Stimulated activated CD8-positive, alpha-beta memory T cell treated with anti-CD3 and anti-CD28 coated beads, Interleukin-15, amount 100 ng/mL, for 24 hours (primary cell): ENCODE data around the gene AMDHD2.
A peak's percentile ranks its signal among the peaks of the same experiment; 100 is the strongest.
"Not testable (repeated sequence)": the region's sequence is repeated elsewhere in the genome, so short reads cannot be mapped to it uniquely, and the experiment has no call there.

Experiments
- DNase-seq: peaks from one replicate; pipeline ENCODE4 v3.0.0-alpha.2; 2020; ENCODE audit warnings: low read depth

AMDHD2 gene

DNA sequence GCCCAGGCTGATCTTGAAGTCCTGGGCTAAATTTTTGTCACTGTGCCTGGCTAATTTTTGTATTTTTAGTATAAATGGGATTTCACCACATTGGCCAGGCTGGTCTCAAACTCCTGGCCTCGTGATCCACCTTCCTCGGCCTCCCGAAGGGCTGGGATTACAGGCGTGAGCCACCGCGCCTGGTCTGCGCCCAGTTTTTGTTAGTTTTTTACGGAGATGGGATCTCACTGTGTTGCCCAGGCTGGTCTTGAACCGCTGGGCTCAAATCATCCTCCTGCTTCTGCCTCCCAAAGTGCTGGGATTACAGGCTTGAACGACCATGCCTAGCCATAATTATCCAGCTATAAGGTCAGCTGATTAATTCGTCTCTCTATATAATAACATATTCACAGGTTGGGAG lies 13.7 kb downstream of the AMDHD2 start:
- DNase-seq: no peak

DNA sequence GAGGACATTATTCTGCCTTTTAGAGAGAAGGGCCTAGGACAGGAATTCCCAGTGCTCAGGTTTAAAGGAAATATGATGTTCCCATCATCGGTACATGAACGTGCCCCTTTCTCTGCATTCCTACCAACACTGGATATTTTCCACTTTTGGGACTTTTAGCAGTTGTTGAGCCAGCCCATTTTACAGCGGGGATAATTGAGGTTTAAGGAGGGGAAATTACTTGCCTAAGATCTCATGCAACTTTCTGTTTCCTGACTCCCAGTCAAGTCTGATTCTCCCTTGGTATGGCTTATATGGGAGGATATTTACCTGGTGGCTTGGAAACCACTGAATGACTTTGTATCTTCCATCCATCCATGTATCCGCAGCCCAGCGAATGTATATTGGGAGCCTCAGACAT lies 14.2 kb downstream of the AMDHD2 start:
- DNase-seq: not testable (repeated sequence)

DNA sequence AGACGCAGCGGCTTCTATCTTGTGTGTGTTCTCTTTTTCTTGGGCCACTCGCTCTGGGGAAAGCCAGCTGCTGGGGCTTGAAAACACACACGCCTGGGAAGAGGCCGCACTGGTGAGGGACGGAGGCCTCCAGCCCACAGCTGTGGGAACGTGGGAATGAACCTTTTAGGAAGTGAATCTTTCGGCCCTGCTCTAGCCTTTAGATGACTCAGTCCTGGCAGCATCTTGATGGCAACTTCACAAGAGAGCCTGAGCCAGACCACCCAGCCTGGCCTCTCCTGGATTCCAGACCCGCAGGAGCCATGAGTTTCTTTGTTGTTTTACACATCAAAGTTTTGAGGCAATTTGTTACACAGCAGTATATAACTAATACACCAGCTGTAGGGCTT lies 15.4 kb downstream of the AMDHD2 start:
- DNase-seq: no peak

DNA sequence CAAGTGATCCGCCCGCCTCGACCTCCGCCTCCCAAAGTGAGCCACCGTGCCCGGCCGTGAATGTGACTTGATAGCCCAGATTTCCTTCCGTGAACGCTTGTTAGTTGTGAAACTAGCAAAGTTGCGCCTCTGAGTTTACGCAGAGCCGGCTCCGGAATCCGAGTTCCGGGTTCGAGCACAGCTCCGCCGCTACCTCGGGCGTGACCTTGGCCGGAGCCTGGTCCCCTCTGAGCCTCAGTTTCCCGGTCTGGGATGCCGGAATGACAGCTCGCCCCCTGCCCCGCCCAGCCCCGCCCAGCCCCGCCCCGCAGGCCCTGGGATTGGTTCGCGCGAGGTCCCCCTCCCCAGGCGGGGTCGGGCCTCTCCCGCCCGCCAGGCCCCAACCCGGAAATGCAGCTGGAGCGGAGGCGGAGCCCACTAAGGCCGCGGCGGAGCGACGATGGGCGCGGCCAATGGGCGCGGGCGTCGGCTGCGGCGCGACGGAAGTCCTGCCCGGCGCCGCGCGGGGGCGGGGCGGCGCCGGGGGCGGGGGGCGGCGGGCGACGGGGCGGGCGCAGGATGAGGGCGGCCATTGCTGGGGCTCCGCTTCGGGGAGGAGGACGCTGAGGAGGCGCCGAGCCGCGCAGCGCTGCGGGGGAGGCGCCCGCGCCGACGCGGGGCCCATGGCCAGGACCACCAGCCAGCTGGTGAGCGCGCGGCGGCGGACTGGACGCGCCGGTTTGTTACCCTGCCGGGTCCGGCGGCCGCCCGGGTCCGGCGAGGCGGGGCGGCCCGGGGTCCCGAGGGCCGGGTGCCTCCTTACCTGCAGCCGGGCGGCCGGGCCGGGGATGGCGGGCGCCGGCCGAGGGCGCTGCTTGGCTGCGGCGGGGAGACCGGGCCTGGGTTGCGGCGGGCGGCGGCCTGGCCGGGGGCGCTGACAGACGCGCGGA lies 17.5 kb downstream of the AMDHD2 start, which contains the start of gene PDPK1:
Gene PDPK1, plus strand, starts transcription at position 571 of the 929 bp plus-strand sequence. Its CDS starts 92 bp downstream, at position 663.
- DNase-seq: peak; percentile 71

DNA sequence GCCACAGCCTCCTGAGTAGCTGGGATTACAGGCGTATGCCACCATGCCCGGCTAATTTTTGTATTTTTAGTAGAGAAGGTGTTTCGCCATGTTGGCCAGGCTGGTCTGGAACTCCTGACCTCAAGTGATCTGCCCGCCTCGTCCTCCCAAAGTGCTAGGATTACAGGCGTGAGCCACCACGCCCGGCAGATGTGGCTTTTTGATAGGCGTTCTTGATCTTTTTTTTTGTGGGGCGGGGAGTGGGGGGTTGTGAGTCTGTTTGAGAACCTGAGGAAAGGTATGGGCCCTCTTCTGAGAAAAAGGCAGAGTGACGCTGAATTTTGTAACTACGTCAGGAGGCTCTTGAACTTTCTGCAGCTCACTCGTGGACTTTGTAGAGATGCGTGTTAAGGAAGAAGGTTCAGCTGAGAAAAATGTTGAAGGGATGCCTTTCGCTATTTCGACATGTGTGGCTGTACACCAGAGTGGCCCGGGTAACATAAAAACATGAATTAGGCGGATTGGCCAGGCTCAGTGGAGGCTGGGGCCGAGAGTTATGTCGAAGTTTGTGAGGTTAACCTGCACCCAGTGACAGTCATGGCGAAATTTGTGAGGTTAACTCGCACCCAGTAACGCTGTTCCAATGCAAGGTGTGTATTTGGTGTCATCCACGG lies 19.1 kb downstream of the AMDHD2 start:
- DNase-seq: not testable (repeated sequence)

DNA sequence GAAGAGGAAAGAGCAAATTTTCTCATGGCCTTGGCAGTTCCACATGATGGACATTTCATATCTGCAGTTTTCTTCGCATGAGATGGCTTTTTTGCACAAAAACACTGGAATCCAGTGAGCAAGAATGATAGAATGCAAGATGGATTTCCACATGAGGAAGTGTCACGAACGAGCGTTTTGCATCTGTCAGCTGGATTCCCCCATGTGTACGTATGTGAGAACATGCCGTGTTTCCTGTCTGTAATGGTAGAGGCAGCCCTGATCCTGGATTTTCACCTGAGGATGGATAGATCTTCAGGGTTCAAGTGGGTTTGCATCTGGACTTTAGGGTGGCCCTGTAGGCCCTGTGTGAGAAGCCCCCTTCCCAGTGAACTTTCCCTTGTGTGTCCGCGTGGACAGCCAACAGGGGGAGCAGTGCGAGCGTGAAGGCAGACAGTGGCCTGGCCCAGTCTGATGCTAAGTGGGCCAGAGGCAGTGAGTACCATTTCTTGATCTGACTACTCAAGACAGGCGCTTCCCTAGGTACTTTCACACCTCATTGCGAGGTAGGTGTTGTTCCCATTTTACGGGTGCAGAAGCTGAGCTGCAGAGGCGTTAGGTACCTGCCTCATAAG lies 19.8 kb downstream of the AMDHD2 start:
- DNase-seq: not testable (repeated sequence)

DNA sequence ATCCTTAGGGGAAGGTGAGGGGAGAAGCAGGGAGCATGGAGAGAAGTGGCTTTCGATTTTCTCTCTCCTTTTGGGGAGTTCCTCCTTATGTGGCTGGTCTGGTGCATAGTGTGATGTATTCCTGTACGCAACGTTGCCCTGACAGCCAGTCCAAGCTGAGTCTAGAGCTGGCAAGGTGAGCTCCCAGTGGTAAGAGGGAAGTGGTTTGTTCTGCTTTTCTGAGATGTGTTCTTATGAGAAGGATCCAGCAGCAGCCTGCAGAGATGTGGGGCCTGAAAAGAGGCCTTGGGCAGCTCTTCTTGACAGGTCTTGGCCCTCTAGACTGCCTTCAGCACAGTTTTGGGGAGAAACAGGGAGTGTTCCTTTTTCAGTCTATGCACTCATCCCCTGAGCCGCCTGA lies 20.7 kb downstream of the AMDHD2 start:
- not testable (repeated sequence) for DNase-seq

DNA sequence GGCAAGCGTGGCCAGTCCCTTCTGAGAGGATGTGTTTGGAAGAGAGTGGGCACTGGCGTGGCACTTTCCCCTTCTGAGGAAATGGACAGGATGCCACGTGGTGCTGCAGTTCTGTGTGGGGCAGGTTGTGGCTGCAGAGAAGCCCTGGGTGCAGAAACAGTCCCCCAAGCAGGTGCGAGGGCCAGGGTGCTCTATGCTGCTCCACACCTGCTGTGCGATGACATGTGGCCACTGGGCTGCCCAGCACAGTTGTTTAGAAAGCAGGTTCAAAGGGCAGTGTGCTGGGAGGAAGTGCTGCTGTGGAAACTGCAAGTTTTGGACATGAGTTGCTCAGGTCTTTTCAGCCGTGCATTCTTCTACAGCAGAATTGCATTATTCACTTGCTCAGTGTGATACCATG lies 21.2 kb downstream of the AMDHD2 start:
- not testable (repeated sequence) for DNase-seq

DNA sequence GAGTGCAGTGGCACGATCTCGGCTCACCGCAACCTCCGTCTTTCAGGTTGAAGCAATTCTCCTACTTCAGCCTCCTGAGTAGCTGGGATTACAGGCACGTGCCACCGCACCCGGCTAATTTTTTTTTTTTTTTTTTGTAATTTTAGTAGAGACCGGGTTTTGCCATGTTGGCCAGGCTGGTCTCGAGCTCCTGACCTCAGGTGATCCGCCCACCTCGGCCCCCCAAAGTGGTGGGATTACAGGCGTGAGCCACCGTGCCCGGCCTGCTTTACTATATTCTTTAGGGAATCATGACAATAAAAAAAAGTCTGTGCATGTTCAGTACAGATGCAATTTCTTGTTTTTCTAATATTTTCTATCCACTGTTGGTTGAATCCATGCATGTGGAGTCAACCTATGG lies 23.6 kb downstream of the AMDHD2 start:
- DNase-seq: not testable (repeated sequence)

DNA sequence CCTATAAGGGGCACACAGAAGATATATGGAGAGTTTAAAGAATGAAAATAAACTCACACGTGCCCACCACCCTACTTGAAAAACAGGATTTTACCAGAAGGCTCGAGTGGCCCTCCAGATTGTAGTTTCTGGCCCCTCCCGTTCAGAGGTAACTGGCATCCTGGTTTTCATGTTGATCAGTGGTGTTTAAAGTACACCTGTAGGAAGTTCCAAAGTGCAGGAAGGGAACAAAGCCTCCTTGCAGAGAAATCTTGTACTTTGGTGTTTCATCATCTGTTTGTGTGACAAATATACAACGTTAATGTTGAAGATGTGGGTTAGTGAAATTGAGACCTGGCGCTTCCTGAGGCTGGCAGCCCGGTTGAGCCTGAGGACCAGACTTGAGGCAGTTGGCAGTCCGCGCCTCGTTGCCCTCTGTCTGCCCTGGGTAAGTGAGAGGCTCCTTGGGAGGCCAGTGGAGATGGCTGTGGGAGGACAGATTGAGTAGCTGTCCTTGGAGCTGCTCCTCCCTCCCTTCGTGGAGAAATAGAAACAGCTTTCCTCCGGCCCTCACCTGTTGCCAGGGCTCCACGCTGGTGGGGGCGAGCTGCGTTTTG lies 30.2 kb downstream of the AMDHD2 start:
- DNase-seq: not testable (repeated sequence)

DNA sequence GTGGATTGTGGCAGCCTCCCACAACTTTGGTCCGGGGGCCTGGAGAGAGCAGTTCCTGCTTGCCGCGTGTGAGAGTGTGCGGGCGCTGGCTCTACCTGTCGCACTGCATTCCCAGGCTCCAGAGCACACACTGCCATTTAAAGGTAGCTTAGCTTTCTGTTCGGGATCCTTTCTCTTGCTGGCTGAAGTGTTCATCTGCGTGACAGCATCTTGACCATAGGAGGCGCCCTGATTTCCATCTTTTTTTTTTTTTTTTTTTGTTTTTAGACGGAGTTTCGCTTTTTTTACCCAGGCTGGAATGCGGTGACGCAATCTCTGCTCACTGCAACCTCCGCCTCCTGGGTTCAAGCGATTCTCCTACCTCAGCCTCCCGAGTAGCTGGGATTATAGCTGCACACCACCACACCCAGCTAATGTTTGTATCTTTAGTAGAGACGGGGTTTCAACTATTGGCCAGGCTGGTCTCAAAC lies 31.3 kb downstream of the AMDHD2 start:
- not testable (repeated sequence) for DNase-seq

DNA sequence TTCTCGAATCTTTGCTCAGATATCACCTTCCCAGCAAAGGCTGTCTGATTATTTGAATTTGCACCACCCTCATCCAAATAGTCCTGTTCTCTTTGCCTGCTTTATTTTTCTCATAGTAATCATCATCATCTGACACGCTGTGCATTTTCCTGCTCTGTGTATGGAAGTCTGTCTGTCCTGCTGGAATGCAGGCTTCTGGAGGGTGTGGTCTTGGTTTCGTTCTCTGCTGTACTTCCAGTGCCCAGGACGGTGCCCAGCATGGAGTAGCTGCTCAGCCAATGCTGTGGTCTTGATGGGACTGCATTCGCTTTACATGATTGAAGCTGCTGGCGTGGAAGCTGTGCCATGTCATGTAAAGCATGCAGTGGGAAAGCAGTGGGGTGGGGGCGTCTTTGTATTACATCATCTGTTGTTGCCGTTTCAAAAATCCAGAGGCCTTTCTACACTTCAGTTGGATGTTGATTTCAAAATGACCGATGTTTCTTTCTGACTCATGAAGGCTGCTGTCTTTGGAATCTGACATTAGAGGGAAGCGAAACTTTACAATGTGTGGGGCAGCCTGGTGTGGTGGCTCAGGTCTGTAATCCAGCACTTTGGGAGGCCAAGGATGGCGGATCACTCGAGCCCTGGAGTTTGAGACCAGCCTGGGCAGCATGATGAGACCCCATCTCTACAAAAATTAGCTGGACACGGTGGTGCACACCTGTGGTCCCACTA lies 34.7 kb downstream of the AMDHD2 start:
- not testable (repeated sequence) for DNase-seq

DNA sequence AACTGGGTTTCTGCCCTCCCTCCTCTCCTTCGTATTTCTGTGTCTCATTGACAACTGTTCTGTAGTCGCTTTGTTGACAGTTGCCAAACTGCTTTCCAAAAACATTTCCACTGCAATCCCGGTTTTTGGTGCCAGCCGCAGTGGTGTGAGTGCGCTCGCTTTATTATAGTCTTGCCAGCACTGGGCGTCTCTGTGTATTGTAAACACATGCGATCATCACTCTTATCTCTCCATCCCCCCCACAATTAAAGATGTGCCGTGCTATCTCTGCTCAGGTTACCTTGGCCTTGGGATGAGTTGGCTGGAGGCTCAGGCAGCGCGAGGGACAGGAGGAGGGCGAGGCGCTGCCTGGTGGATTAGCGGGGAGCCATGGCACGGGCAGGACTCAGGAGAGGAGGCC lies 37.0 kb downstream of the AMDHD2 start:
- not testable (repeated sequence) for DNase-seq

DNA sequence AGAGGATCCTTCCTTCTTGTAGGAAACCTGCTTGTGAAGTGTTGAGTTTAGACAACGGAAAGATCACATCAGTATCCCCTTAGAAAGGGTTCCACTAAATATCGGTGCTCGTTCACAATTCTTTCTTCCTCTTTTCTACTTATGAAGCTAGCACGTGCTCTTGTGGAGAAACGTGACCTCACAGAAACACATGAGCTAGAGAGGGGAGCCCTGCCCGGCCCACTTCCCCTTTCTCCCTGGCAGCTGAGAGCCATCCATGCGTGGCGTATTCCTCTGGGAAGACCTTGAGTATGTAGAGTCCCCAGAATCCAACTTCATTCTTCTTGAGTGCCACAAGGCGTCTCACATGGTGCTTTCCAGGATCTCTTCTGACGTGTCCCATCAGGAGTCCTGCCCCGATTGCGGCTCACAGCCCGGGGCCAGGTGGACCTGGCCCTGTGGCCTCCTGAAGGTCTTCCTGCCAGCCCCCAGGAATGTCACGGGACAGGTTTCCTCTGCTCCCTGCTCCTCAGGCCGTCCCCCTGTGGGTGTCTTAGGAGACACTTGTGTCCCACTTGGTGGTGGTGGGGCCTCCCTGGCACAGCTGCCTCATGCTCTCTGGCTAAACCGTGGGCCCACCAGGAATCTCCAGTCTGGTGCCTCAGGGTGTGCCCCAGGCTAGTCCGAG lies 40.1 kb downstream of the AMDHD2 start:
- DNase-seq: not testable (repeated sequence)

DNA sequence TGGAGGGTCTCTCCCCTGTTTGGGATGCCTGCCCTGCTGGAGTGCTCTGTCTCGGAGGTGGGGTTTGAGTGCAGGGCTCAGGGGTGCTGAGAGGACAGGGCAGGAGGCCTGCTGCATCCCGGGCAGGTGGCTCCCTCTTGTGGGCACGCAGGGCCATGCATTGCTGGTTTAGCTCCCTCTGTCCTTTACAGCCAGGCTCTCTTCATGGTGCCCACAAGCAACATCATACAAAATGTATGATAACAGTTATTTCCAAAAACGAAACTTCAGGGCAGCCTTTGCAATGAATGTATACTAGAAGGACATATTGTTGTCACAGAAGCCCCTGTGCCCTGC lies 40.6 kb downstream of the AMDHD2 start:
- DNase-seq: not testable (repeated sequence)

DNA sequence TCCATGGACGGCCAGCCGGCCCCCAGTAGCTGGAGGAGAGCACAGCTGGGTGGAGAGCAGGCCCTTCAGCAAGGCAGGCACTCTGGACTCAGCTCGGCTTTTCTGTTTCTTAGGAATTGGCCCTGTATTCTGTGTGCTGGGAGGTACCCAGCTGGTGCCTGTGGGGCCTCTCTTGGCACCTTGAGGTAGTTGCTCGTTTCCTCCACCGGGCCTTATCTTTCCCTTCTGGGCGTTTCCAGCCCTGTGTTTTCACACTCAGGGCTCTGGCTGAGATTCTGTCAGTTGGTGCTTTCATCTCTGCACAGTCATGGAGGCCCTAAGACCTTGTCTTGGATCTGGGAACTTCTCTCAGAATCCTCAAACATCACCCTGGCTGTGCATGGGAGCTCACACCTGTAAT lies 47.3 kb downstream of the AMDHD2 start:
- not testable (repeated sequence) for DNase-seq

DNA sequence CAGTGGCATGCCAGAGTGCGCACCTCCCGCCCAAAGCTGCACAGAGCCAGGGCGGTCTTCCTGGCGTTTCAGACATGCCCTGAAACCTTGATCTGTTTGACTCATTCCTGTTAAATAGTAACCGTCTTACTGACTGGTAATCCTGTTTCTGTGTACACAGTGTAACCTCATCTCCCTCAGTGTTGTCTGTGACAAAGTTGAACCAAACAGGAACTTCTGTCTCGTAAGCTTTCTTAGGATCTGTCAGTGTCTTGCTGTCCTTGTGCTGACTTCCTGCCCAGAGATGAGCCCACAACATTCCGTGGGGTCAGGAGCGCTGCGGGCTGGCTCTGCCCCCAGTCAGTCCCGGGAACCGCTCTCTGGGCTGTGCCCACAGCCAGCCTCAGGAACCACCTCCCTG lies 48.4 kb downstream of the AMDHD2 start:
- DNase-seq: not testable (repeated sequence)

DNA sequence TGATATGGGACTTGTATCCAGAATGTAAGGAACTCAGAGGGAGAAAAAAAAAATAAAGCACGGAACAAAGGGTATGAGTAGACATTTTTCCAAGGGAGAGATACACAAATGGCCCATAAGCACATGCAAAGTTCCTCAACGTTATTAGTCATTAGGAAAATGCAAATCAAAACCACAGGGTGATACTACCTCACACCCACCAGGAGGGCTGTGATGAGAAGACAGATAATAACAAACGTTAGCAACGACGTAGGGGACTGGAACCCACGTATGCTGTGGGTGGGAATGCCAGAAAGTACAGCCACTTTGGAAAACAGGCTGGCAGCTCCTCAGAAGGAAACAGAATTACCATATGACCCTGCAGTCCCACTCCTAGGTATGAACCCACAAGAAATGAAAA lies 52.5 kb downstream of the AMDHD2 start:
- DNase-seq: not testable (repeated sequence)

DNA sequence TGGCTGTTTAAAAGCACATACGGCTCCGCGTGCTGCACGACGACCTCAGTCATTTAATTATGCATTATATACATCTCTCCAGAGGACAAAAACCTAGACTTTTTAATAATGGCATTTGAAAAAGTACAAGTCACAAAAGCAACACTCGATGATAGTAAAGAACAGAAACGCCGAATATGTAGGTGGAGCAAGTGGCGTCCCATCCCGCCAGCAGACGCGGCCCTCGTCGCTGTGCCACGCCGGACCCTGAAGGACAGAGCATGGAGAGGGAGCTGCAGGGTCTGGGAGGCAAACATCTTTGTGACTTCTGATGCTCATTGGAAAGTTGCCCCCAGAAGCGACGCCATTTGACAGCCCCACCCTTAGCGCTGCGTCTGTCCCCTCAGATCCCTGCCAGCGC lies 55.7 kb downstream of the AMDHD2 start:
- not testable (repeated sequence) for DNase-seq

DNA sequence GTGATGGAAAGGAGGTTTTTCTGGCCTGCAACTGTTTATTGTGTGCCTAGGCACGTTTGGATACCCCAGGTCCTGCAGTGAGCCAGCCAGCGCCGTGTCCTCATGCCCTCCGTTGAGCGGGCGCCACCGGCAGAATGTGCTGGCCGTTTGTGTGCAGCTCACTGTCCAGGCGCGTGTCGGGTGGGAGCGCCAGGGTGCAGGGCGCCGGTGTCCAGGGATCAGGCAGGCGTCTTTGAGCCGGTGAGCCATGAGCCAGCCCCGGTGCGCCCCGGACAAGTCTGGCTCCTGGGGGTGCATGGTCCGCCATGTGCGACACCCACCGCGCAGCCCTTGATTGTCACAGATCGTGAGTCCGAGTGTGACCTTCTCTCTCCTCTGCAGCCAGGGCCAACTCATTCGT lies 56.9 kb downstream of the AMDHD2 start:
- DNase-seq: not testable (repeated sequence)

DNA sequence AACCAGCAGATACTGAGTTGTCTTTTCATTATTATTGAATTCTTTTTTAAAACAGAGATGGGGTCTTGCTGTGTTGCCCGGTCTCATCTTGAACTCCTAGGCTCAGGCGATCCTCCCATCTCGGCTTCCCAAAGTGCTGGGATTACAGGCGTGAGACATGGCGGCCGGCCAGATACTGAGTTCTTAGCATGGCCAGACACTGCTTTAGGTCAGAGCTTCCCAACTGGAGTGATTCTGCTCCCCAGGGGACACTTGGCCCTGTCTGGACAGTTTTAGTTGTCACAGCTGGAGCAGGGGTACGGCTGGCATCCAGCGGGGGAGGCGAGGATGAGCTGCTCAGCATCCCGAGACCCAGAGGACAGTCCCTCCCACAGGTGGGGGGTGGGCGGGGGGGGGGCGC lies 58.7 kb downstream of the AMDHD2 start:
- not testable (repeated sequence) for DNase-seq
